NCI-H2107 treated with DMSO at 0.1 percent for 48 hours (cell line): ENCODE results near the gene JMJD8.

ENCODE experiments used
- DNase-seq: peaks from one replicate; lab custom pipeline; 2025; ENCODE audit not compliant: unreplicated experiment; lab: John Stamatoyannopoulos, UW

Gene JMJD8

DNA sequence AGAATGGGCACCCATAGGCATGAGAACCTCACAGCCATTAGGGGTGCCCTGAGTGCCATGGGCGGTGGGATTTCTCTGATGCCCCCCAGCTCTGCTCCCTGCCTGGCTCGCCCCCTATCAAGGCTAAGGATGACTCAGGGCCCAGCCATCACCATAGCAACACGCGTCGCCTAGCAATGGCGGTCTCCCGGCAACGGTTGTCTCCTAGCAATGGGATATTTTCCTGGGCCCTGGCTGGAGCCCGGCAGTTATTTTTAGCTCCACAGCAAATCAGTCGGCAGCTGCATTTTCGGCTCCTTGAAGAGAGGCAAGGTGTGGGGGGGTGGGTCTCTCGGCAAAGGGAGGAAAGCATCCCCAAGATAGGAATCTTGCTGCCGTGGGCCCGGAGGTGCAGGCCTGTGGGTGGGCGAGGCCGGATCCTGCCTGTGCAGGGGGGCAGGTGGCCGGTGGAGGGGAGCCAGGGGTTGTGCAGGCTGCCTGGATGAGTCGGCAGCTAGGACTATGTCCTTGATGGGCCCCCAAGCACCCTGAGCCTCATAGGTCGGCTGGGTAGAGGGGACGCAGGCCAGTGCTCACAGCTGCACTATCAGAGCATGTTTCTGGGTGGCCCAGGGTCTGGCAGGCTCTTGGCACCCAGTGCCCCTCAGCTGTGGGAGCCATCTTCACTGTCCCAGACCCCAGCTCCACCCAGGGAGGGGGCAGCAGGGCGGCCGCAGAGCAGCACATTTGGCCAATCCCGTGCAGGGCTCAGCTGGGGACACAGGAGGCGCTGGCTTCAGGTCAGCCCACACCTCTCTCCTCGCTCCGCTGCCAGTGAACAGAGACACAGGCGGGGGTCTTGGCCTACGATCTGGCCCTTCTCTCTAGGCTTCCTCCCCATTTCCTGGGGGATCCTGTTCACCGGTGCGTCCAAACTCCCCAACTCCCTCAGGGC is 25.7 kb upstream of the JMJD8 start:
- peak; percentile 78 for DNase-seq

DNA sequence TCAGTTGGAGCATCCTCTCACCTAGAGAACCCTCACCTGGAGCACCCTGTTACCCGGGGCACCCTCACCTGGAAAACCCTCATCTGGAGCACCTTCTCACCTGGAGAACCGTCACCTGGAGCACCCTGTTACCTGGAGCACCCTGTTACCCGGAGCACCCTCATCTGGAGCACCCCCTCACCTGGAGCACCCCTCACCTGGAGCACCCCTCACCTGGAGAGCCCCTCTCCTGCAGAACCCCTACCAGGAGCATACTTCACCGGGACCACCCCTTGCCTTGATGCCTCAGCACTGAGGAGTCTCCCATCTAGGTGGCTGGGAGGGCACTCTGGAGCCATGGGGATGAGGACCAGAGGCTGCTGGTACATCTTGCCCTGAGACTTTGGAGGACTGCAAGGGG is 24.8 kb upstream of the JMJD8 start:
- no peak for DNase-seq

DNA sequence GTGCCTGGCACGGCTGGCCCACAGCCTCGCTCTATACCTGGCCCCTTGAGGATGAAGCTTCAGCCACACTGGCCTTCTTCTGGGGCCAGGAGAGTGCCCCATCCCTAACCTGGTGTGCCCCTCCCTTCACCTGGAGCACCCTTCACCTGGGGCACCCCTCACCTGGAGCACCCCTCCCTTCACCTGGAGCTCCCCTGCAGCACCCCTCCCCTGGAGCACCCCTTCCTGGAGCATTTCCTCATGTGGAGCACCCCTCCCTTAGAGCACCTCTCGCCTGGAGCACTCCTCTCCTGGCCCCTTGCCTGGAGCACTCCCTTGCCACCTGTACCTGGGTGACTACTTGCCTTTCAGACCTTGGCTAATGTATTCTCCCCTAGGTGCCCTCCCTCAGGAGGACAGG is 23.9 kb upstream of the JMJD8 start:
- DNase-seq = no peak

DNA sequence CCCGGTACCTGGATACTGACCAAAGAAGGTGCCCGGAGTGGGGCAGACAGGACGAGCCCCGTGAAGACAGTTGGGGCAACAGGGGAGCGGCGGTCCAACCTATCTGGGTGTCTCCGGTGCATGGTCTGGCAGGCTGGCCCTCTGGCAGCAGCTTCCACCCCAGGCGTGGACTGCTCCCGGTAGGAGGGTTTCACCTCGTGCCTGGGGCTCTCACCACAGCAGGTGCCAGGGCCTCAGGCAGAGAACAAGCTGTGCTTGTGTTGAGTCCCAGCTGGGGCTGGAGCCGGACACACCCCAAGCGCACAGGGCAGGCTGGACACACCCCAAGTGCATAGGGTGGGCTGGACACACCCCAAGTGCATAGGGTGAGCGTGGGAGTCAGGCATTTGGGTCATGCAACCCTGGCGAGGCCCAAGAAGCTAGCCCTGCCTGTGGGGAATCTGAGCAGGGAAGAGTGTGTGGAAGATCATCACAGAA is 23.0 kb upstream of the JMJD8 start:
- no peak for DNase-seq

DNA sequence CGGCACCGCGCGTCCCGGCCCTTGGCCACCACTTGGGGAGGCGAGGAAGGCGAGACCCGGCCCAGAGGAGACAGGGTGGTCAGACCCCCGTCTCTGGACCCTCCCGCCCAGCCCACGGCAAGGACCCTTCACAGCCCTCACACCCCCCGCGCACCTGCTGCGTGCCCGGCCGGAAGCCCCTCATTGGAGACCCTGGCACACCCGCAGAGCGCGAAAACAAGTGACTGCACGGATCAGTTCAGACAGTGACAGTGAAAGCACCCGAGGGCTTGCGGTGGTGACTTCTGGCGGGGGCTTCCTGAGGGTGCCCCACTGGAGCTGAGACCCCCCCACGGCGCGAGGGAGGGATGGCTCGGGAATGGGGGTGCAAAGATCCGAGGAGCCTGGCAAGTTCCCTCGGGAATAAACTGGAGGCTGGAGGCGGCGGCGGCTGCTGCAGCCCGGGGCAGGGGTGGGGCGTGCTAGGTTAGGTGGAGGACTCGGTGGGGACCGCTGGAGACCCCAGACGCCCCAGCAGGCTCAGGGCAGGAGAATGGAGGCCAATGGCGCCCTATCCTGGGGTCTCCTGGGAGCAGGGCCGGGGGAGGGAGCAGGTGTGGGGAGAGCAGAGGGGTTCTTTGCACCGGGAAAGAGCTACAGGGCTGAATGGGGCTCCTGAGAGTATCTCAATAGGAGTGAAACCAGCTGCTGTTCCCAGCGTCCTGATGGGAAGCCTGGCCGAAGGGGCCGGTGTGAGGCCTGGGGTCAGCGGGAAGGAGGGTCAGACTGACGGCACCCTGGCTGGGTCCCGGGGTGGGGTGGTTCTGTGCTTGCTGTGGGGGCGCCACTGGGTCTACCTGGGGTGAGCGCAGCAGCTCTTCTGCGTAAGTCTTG is 22.3 kb upstream of the JMJD8 start:
- DNase-seq = no peak

DNA sequence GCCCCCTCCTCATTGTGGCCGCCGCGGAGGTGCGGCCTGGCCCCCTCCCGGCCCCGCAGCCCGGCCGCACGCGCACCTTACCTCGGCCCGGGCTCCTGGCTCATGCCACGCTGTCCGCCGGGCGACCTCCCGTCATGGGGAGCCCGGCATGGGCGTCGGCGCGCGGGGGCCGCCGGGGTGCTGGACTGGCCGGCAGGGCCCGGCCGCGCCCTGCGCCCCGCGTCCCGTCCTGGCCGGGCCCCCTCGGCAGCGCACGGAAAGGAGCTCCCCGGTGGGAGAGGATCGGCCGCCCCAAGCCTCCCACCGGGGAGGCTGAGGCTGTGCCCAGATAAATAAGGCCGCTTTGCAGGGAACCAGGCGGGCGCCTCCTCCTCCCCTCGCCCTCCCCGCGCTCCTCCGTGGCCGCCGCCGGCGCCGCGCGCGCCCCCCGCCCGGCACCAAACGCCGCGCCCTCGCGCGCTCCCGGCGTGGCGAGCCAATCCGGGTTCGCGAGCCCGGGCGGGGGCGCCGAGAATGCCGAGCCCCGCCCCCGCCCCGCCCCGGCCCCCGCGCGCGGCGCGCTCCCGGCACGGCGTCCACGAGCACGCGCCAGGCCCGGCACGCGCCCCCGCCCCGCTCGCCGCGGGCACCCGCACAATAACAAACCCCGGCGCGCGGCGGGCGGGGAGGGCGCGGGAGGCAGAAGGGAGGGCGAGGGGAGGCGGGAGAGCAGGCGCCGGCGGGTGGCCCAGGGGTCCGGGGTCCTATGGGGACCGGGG is 21.5 kb upstream of the JMJD8 start, which contains the start of gene FBXL16:
FBXL16 (minus strand) TSS at position 371 of the 758 bp plus-strand sequence. CDS start 8,396 bp downstream, outside the sequence.
- DNase-seq = no peak

DNA sequence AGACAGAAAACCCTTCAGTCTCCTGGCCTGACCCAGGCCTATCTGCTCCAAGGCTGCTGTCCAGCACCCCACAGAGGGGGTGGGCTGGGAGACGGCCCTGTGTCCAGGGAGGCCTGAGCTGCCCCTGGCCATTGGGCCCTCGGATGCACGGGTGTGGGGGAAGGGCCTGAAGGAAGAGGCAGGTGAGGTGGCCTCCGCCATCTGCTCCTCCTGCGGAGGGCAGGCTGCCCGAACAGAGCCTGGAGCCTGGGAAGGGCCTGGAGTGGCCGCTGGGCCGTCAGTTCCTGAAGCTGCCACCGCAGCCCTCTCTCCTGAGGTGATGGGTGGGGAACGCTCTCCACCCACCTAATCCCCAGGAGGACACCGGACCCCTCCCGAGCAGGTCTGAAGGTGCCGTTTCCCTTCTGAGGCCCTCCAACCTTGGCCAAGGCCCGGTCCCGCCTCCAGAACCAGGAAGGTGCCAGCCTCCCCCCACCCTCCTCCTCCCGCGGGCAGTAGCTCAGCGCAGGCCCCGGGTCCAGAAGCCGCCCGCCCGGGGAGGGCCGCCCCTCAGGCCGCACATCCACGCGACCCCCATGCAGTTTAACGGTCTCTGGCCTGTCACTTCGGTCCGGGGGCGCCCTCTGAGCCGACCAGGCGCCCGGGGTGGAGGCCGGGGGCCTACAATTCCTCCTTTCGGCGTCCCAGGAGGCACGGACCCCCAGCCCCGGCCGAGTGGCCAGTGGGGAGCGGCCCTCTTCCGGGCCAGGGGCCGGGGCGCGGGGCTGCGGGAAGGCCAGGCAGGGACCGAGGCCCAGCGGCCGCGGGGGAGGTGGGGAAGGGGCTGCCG is 20.6 kb upstream of the JMJD8 start:
- DNase-seq = no peak

DNA sequence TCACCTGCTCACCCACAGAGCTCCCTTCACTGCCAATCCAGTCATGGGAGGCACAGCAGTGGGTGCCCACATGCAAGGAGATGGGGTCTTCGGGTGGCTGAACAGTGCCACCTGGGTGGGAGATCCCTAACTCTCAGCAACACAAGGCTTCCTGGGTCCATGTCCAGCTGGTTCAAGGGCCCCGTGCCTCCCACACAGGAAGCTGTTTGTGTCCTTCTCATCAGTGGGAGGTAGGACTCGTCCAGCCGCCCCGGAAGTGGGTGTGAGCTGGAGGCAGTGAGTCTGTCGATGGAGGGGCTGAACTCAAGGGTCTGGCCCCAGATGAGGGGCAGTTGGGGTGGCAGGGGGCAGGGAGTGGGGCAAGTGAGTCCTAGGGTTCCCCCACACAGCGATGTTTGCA is 19.9 kb upstream of the JMJD8 start:
- no peak for DNase-seq

DNA sequence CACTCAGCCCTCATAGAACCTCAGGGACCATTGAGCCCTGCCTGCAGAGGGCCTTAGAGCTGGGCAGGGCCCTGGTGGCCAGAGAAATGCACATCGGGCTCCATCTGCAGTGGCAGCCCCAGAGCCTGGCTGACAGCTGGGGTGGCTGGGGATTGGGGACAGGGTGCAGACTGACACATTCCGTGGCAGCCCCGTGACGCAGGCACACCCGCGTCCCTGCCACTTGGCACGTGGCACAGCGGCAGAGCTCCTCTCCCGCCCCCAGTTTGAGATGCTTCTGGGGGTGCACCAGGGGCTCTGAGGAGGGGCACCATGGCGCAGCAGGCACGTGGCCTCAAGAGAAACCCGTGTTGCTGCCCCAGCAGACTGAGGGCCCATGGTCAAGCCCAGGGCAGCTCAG is 19.3 kb upstream of the JMJD8 start:
- no peak for DNase-seq

DNA sequence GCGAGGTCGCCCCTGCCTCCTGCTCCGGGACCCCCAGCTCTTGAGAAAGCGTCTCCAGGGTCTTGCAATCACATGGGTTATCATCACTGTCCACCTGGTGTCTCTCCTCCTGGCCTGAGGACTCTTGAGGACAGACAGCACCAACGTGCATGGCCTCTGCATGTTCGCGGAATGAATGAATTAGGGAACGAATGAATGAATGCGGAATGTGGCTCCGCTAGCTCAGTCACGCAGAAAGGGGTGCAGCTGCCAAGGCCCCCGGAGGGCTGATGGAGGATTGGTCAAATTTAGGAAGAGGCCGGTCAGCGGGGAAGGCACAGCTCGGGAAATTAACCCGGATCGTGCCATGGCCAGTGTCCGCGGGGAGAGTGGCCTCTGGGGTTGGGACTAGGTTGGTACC is 18.2 kb upstream of the JMJD8 start:
- no peak for DNase-seq

DNA sequence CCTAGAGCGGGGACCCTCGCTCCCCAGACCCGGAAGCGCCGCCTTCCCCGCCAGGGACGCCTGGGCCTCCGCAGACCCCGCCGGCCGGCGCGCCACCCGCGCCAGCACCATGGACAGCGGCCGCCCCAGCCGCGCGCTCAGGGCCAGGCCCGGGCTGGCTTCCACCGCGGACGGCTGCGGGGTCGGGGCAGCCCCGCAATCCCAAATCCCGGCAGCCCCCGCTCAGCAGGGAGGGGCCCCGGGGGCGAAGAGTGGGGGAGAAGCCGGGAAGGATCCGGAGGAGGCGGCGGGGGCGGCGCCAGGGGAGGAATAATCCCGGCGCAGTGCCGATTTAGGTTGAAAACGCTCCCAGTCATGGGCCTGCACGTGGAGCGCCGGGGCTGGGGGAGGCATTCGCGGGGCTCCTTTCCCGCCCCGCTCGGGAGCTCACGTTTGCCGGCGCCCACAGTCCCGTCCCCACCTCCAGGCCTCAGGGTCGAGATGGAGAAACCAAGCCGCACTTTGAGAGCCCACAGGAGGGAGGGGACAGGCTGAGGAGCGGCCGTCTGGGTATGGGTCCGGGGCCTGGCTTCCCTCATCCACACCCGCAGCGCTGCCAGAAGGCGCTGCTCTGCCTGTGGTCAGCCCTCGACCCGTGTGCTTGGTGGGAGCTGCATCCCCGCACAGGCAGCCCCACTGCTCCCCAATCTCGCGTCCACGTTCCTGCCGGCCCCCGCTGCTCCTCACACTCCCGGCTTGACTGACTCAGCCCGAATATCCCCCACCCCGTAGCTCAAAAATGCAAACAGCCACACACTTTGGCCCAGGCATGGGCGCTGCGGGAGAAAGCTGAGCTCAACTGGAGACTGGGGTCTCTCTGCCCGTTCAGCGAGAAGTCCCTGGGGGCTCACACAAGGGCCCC is 16.8 kb upstream of the JMJD8 start:
- no peak for DNase-seq

DNA sequence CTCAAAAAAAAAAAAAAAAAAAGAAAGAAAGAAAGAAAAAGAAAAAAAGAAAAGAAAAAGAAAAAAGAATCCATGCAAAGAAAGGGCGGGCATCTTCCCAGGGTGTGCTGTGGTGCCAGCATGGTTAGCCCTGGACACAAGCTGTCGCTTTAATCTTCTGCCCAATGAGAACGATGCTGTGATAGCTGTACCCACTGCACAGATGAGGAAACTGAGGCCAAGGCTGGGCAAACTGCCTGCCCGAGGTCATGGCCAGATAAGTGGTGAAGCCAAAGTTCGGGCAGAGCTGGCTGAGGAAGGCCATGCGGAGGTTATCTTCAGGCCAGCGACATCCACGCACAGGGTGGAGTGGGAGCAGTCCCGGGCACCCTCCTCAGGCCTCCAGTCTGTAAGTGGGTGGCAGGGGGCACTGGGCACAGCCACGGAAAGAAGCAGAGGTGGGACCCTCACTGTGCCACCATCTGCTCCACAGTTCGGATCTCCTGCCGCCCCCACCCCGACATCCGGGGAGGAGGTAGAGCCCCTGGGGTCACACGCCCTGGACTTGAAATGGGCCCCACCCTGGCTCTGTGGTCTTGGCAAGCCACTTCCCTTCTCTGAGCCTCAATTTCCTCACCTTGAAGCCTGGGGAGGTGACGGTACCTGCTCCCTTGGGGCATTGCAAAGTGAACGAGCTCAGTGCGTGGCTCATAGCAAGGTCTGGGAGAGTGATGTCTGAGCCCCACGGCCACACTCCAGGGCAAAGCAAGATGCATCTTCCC is 15.0 kb upstream of the JMJD8 start:
- no peak for DNase-seq

DNA sequence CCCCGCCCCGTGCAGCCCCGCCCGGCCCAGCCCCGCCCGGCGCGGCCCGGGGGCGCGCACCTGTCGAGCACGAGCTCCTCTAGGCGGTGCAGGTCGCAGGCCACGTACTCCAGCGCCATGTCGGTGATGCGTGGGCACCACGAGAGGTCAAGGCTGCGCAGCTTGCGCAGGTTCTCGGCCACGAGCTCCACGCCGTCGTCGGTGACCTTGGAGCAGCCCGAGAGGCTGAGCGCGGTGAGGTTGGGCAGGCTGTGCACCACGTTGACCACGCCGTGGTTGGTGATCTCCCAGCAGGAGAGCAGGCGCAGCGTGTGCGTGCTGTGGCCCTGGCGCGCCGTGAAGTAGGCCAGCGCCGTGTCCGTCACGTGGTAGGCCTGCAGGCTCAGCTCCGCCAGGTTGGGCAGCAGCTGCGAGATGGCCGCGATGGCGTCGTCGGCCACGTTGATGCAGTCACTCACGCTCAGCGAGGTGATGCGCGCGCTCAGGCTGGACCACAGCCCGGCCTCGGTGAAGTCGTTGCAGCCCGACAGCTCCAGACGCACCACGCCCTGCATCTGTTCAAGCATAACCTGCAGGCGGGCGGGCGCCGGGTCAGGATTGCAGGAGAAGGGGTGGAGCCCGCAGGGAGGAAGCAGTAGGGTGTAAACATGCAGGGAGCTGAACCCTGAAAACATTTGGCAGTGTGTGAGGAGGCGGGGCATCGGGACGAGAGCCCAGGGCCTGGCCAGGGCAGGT is 11.4 kb upstream of the JMJD8 start:
- peak; percentile 84 for DNase-seq

DNA sequence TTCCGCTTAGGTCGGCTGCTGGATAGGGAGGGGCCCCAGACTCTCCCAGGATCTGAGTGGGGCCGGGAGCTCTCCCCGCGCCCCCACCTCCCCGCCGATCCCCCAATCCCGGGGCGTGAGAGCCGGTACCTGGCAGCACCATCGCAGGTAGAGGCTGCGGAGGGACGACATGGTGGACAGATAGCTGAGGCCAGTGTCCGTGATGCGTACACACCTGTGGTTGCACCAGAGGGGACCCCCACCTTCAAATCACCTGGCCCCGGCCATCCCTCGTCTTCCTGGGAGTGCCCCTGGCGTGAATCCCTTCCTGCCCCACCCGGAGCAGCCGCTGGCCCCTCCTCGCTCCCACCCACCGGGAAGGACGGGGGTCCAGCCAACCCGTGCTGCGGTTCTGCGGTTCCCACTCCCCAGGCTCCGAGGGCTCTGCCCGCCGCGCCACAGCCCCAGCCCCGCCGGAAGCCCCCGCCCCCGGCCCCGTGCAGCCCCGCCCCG is 10.8 kb upstream of the JMJD8 start:
- no peak for DNase-seq

DNA sequence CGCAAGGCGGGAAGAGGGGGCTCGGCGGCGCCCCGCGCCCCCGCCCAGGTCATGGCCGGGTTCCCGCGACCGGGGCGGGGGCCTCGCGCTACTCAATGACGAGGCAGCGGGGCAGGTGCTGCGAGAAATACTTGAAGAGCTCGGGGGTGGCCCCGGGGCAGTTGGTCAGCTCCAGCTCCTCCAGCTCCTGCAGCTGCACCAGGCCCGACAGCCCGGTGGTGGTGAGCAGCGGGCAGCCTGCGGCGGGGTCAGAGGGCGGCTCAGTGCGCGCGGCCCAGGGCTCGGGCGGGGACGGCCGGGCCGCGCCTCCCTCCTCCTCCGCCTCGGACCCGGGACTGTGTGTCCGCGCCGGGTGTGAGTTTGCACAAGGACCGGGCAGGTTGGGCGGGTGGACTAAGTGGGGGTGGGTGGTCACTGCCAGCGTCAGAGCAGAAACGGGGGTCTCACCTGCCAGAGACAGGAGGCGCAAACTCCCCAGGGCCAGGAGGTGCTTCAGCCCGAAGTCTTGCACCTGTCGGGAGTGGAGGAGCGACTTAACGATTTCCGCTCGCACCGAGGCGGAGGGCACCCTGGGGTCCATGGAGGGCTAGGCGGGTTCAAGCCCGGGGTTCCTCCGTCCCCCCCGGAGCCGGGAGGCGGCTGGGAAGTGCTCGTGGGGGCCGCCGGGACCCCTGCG is 10.2 kb upstream of the JMJD8 start:
- no peak for DNase-seq

DNA sequence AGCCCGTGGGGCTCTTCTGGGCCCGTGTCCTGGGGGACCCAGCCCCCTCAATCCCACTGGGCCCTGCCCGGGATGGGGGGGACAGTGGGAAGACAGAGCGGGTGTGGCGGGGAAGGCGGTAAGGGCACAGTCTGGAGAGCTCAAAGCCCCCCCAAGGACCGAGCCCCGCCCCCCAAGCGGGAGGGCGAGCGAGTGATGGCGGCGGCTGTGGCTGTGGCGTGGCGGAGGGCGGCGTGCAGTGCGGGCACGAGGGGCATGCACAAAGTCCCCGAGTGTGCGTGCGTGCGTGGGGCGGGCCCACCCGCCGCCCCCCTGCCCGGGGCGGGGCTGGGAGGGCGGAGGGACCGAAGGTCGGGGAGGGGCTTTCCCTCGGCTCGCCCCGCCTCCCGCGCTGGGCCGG is 9.6 kb upstream of the JMJD8 start:
- no peak for DNase-seq

DNA sequence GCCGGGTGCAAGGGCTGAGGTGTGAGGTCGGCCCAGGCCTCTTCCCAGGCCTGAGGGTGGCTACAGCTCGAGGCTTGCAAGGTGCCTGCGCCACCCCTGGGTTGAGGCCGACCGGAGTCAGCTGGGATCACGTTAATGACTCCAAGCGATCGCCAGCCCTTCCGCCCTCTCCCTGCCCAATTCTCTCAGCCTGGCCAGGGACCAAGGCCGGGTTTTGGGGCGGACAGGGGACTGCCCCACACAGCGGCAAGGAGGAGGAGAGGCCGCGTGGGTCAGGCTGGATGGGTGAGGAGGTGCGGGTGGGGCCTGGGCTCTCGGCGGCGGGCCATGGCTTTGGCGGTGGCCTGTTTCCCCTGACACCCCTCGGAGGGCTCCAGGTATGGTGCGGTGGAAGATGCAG is 9.2 kb upstream of the JMJD8 start:
- no peak for DNase-seq
